DOHH2 (cell line): ENCODE results near the gene RBMS3.

Experiments used
- CTCF ChIP-seq: fragments of 200-600 bp; sonication (generic); IDR thresholded peaks from one replicate; pipeline ENCODE4 v1.5.1; 2014; ENCODE audit warnings: antibody characterized with exemption, mild to moderate bottlenecking, low read depth, low read length; ENCODE audit not compliant: poor library complexity, severe bottlenecking
- EZH2phosphoT487 ChIP-seq: fragments of 200-600 bp; sonication (generic); IDR thresholded peaks from 2 replicates; pipeline ENCODE4 v1.6.1; 2017; ENCODE audit warnings: borderline replicate concordance, mild to moderate bottlenecking, antibody characterized with exemption, low read length, moderate library complexity, mixed read lengths

GRCh38 chr3:29389362-29389761 is 108.5 kb downstream of the RBMS3 start:
- TF ChIP-seq CTCF (no peak), EZH2phosphoT487 (no peak)
